Measurements from ENCODE around the gene MR1.

Gene MR1

GRCh38 chr1:181094416-181095212 is 60.8 kb downstream of the MR1 start:
- no peak for DNase-seq

- no peak for DNase-seq
Measured at GRCh38 chr1:181095260-181095659, 61.5 kb downstream of the MR1 start.

- DNase-seq, result no peak
Measured at GRCh38 chr1:181095763-181096184, 62.0 kb downstream of the MR1 start.

GRCh38 chr1:181097242-181097641 is 63.5 kb downstream of the MR1 start:
- no peak for DNase-seq

GRCh38 chr1:181099152-181100014 is 65.6 kb downstream of the MR1 start:
- peak; percentile 37 for DNase-seq

GRCh38 chr1:181100015-181100905 is 66.5 kb downstream of the MR1 start:
- DNase-seq, result no peak

- no peak for DNase-seq
Measured at GRCh38 chr1:181100934-181101333, 67.2 kb downstream of the MR1 start.

- no peak for DNase-seq
Measured at GRCh38 chr1:181101581-181102226, 67.9 kb downstream of the MR1 start.

- DNase-seq, result no peak
Measured at GRCh38 chr1:181102841-181103240, 69.1 kb downstream of the MR1 start.

GRCh38 chr1:181103399-181103798 is 69.6 kb downstream of the MR1 start:
- DNase-seq, result no peak

GRCh38 chr1:181104042-181104789 is 70.4 kb downstream of the MR1 start:
- peak; percentile 46 for DNase-seq

GRCh38 chr1:181104790-181105133 is 71.0 kb downstream of the MR1 start:
- DNase-seq, result no peak

GRCh38 chr1:181105134-181106021 is 71.6 kb downstream of the MR1 start:
- DNase-seq, result peak; percentile 91

- no peak for DNase-seq
Measured at GRCh38 chr1:181106022-181106312, 72.2 kb downstream of the MR1 start.

- no peak for DNase-seq
Measured at GRCh38 chr1:181106479-181106878, 72.7 kb downstream of the MR1 start.

GRCh38 chr1:181107711-181108110 is 73.9 kb downstream of the MR1 start:
- no peak for DNase-seq

GRCh38 chr1:181108304-181108867 is 74.6 kb downstream of the MR1 start:
- no peak for DNase-seq

GRCh38 chr1:181110013-181110412 is 76.2 kb downstream of the MR1 start:
- DNase-seq, result no peak
